H9 (cell line): Measurements from ENCODE around the gene PAEP. TPM values are rescaled to one million over a fixed set of nuclear protein-coding genes. Genes with fewer than 3 reads are reported as not detected.

ENCODE experiments used
- DNase-seq: peaks from one replicate; pipeline ENCODE4 v3.0.0-alpha.2; 2017
- H2AFZ ChIP-seq: one replicate; pipeline ENCODE4 v1.6.1; 2013; ENCODE audit warnings: mild to moderate bottlenecking, low read length, control low read depth, moderate library complexity
- H2AK5ac ChIP-seq: 2 replicates; pipeline ENCODE4 v1.6.1; 2013; ENCODE audit warnings: low read length, control low read depth, mixed read lengths; ENCODE audit not compliant: insufficient read length
- H2BK120ac ChIP-seq: one replicate; pipeline ENCODE4 v1.6.1; 2013; ENCODE audit warnings: low read depth, mild to moderate bottlenecking, low read length, control low read depth, inconsistent platforms; ENCODE audit not compliant: poor library complexity, severe bottlenecking
- H2BK12ac ChIP-seq: 2 replicates; pipeline ENCODE4 v1.6.1; 2013; ENCODE audit warnings: low read length, control low read depth, mixed read lengths, low read depth; ENCODE audit not compliant: insufficient read length
- H2BK15ac ChIP-seq: 2 replicates; pipeline ENCODE4 v1.6.1; 2013; ENCODE audit warnings: low read depth, low read length, control low read depth
- H2BK20ac ChIP-seq: one replicate; pipeline ENCODE4 v1.6.1; 2013; ENCODE audit warnings: low read depth, mild to moderate bottlenecking, low read length, control low read depth, inconsistent platforms; ENCODE audit not compliant: poor library complexity, severe bottlenecking
- H2BK5ac ChIP-seq: 2 replicates; pipeline ENCODE4 v1.6.1; 2013; ENCODE audit warnings: low read length, control low read depth, mixed read lengths; ENCODE audit not compliant: insufficient read length
- H3K14ac ChIP-seq: 2 replicates; pipeline ENCODE4 v1.6.1; 2013; ENCODE audit warnings: low read length, control low read depth; ENCODE audit not compliant: insufficient read depth
- H3K18ac ChIP-seq: 2 replicates; pipeline ENCODE4 v1.6.1; 2013; ENCODE audit warnings: low read depth, mild to moderate bottlenecking, mixed read lengths, low read length, control low read depth; ENCODE audit not compliant: insufficient read length
- H3K23ac ChIP-seq: 2 replicates; pipeline ENCODE4 v1.6.1; 2013; ENCODE audit warnings: low read length, control low read depth, mixed read lengths, low read depth; ENCODE audit not compliant: insufficient read length
- H3K23me2 ChIP-seq: 2 replicates; pipeline ENCODE4 v1.6.1; 2013; ENCODE audit warnings: low read depth, mild to moderate bottlenecking, mixed read lengths, low read length, control low read depth; ENCODE audit not compliant: insufficient read length, poor library complexity, severe bottlenecking
- H3K27ac ChIP-seq: 2 replicates; pipeline ENCODE4 v1.5.1; 2013; ENCODE audit warnings: low read length, control low read depth, mixed read lengths, low read depth; ENCODE audit not compliant: insufficient read length
- H3K27me3 ChIP-seq: 2 replicates; pipeline ENCODE4 v1.6.1; 2013; ENCODE audit warnings: low read length, control low read depth, inconsistent platforms; ENCODE audit not compliant: insufficient read depth
- H3K4ac ChIP-seq: 2 replicates; pipeline ENCODE4 v1.6.1; 2013; ENCODE audit warnings: low read depth, mild to moderate bottlenecking, control low read depth, inconsistent platforms, low read length, moderate library complexity
- H3K4me1 ChIP-seq: 2 replicates; pipeline ENCODE4 v1.6.1; 2013; ENCODE audit warnings: low read length, control low read depth, inconsistent platforms; ENCODE audit not compliant: insufficient read depth
- H3K4me2 ChIP-seq: 2 replicates; pipeline ENCODE4 v1.6.1; 2013; ENCODE audit warnings: low read length, control low read depth, mixed read lengths; ENCODE audit not compliant: insufficient read length, insufficient read depth
- H3K56ac ChIP-seq: 2 replicates; pipeline ENCODE4 v1.6.1; 2013; ENCODE audit warnings: low read depth, mild to moderate bottlenecking, mixed read lengths, low read length, control low read depth; ENCODE audit not compliant: insufficient read length
- H3K79me1 ChIP-seq: 2 replicates; pipeline ENCODE4 v1.6.1; 2013; ENCODE audit warnings: low read depth, mild to moderate bottlenecking, moderate library complexity, low read length, control low read depth, inconsistent platforms; ENCODE audit not compliant: insufficient read depth, poor library complexity, severe bottlenecking
- H3K79me2 ChIP-seq: 2 replicates; pipeline ENCODE4 v1.6.1; 2013; ENCODE audit warnings: low read length, control low read depth, inconsistent platforms; ENCODE audit not compliant: insufficient read depth
- H3K9ac ChIP-seq: 2 replicates; pipeline ENCODE4 v1.6.1; 2013; ENCODE audit warnings: low read length, control low read depth, mixed read lengths; ENCODE audit not compliant: insufficient read length; ENCODE audit errors: extremely low read depth
- H3K9me3 ChIP-seq: one replicate; pipeline ENCODE4 v1.6.1; 2013; ENCODE audit warnings: low read depth, low read length, inconsistent platforms; ENCODE audit not compliant: control insufficient read depth
- H3T11ph ChIP-seq: one replicate; pipeline ENCODE4 v1.6.1; 2013; ENCODE audit warnings: mild to moderate bottlenecking, low read length, control low read depth, inconsistent platforms
- H4K20me1 ChIP-seq: one replicate; pipeline ENCODE4 v1.6.1; 2013; ENCODE audit not compliant: control insufficient read depth, insufficient read length, insufficient read depth
- H4K5ac ChIP-seq: 2 replicates; pipeline ENCODE4 v1.6.1; 2013; ENCODE audit warnings: low read depth, mild to moderate bottlenecking, mixed read lengths, low read length, control low read depth; ENCODE audit not compliant: insufficient read length
- H4K8ac ChIP-seq: replicated peaks from 2 replicates; pipeline ENCODE4 v1.6.1; 2013; ENCODE audit warnings: low read length, control low read depth, mixed read lengths, low read depth; ENCODE audit not compliant: insufficient read length
- H4K91ac ChIP-seq: 2 replicates; pipeline ENCODE4 v1.6.1; 2013; ENCODE audit warnings: low read depth, mild to moderate bottlenecking, moderate library complexity, mixed read lengths, low read length, control low read depth; ENCODE audit not compliant: insufficient read length
- H3K27ac Mint-ChIP-seq, 3 experiments: 2 replicates in 2 of 3; 3 replicates in 1 of 3; pipeline ENCODE4 v1.8.0; 2020 to 2021; ENCODE audit warnings: mixed read lengths in 3 of 3, mild to moderate bottlenecking in 1 of 3, moderate library complexity in 1 of 3
- H3K27me3 Mint-ChIP-seq: 2 replicates; pipeline ENCODE4 v1.8.0; 2021; ENCODE audit warnings: low read depth, mild to moderate bottlenecking, moderate library complexity, mixed read lengths
- H3K36me3 Mint-ChIP-seq, 3 experiments: 2 replicates in 2 of 3; 3 replicates in 1 of 3; pipeline ENCODE4 v1.8.0; 2020 to 2021; ENCODE audit warnings: low read depth in 3 of 3, mixed read lengths in 3 of 3; ENCODE audit not compliant: insufficient read depth in 1 of 3
- H3K4me1 Mint-ChIP-seq, 2 experiments: 2 replicates each; pipeline ENCODE4 v1.8.0; 2020; ENCODE audit warnings: mixed read lengths in 2 of 2
- H3K4me3 Mint-ChIP-seq, 2 experiments: 2 replicates in 1 of 2; 3 replicates in 1 of 2; pipeline ENCODE4 v1.8.0; 2020 to 2021; ENCODE audit warnings: mild to moderate bottlenecking in 2 of 2, mixed read lengths in 2 of 2, moderate library complexity in 1 of 2
- H3K9me3 Mint-ChIP-seq, 2 experiments: 2 replicates in 1 of 2; 3 replicates in 1 of 2; pipeline ENCODE4 v1.8.0; 2020; ENCODE audit warnings: mild to moderate bottlenecking in 2 of 2, mixed read lengths in 2 of 2, moderate library complexity in 1 of 2
- CTCF ChIP-seq: fragments of 200-600 bp; sonication (generic); conservative IDR thresholded peaks from 3 replicates; pipeline ENCODE4 v1.8.0; 2021; ENCODE audit warnings: antibody characterized with exemption, mild to moderate bottlenecking
- WGBS: extraction: QIAGEN DNeasy Blood & Tissue Kit; methylation state at CpG from one replicate; pipeline ENCODE4 v1.1.7; 2013; ENCODE audit warnings: missing lambda C conversion rate, low lambda C conversion rate, mixed read lengths; ENCODE audit not compliant: insufficient read length; ENCODE audit errors: extremely low coverage; 5-methylcytosine and 5-hydroxymethylcytosine counted together
- total RNA-seq: library from RNA; stranded (reverse); gene quantifications from 2 replicates; pipeline ENCODE4 v1.2.1, GENCODE V29; 2021

The PAEP gene
- total RNA-seq, 1 experiment from 2014 or later, result not detected

GRCh38 chr9:135605238-135605781, 43.8 kb downstream of the PAEP start:
- H3K14ac ChIP-seq, result no peak overlapping the region
- no peak overlapping the region for H2AK5ac ChIP-seq
- no peaks in the 10 kb centered on the region for H3K79me2 ChIP-seq
- H3K27me3 ChIP-seq, result no peaks in the 10 kb centered on the region
- no peaks in the 10 kb centered on the region for H3K23me2 ChIP-seq
- H2BK12ac ChIP-seq, result no peak overlapping the region
- no peak for DNase-seq
- H2BK5ac ChIP-seq, result no peak overlapping the region
- H3K36me3 Mint-ChIP-seq, result peaks cover 0 to 6% (median 5%) of the 10 kb centered on the region in 3 experiments; a peak in 3 of 7 replicates
- no peak overlapping the region for H3K9ac ChIP-seq
- WGBS, result no CpG with 5 or more reads among the region's 14 CpGs
- H2BK20ac ChIP-seq, result no peak overlapping the region
- no peak overlapping the region for H3K4ac ChIP-seq
- H3K23ac ChIP-seq, result no peak overlapping the region
- no peaks in the 10 kb centered on the region for H3K79me1 ChIP-seq
- H4K20me1 ChIP-seq, result no peaks in the 10 kb centered on the region
- H4K5ac ChIP-seq, result no peak overlapping the region
- H2BK120ac ChIP-seq, result no peak overlapping the region
- H3K27ac ChIP-seq, result no peak overlapping the region
- no peak overlapping the region for H3K4me2 ChIP-seq
- TF ChIP-seq CTCF, result no peak
- H3K4me3 Mint-ChIP-seq, result no peak overlapping the region
- H3T11ph ChIP-seq, result no peak overlapping the region
- peaks cover 4% of the 10 kb centered on the region for H3K27me3 Mint-ChIP-seq
- H3K9me3 Mint-ChIP-seq, result peaks cover 7 to 8% of the 10 kb centered on the region in 2 experiments
- H3K18ac ChIP-seq, result no peak overlapping the region
- H4K91ac ChIP-seq, result no peak overlapping the region
- no peak overlapping the region for H3K56ac ChIP-seq
- H4K8ac ChIP-seq, result no peak overlapping the region
- no peaks in the 10 kb centered on the region for H3K9me3 ChIP-seq
- peaks cover 0 to 9% of the 10 kb centered on the region in 2 experiments; a peak in 2 of 4 replicates for H3K4me1 Mint-ChIP-seq
- H3K4me1 ChIP-seq, result no peaks in the 10 kb centered on the region
- no peak overlapping the region for H3K27ac Mint-ChIP-seq
- no peak overlapping the region for H2AFZ ChIP-seq
- H2BK15ac ChIP-seq, result no peak overlapping the region
